SK-N-MC (cell line): ENCODE results near the gene TBC1D7.

Experiments used
- EZH2 ChIP-seq: fragments of 200-600 bp; sonication (generic); IDR thresholded peaks from one replicate; pipeline ENCODE4 v1.6.1; 2017; ENCODE audit warnings: antibody characterized with exemption
- FOXP2 ChIP-seq: optimal IDR thresholded peaks from 2 replicates; pipeline ENCODE3; 2011; ENCODE audit warnings: mild to moderate bottlenecking, moderate library complexity; ENCODE audit not compliant: insufficient read depth; ENCODE audit errors: extremely low read length, control extremely low read depth
- POLR2AphosphoS5 ChIP-seq: IDR thresholded peaks from 2 replicates; pipeline ENCODE4 v1.6.1; 2012; ENCODE audit warnings: mild to moderate bottlenecking, low read depth, low read length, borderline replicate concordance

DNA sequence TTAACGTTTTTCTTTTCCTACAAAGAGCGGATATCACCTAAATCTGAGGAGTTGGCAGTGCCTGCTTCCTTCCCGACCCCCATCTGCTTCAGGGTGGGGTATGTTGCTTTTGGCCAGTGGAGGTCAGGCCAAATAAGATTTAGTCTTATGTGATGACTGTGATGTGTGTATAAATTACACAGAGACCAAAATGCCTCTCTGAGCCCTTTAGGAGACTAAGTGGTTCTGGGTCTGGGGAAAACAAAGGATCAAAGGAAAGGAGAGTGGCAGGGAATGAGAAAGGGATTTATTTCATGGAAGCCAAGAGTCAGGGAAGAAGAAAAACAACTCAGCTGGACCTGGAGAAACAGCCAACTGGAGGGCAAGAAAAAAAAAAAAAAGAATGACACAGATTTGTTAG lies 39.1 kb upstream of the TBC1D7 start:
- TF ChIP-seq EZH2 = no peak
- no peak for TF ChIP-seq POLR2AphosphoS5
- no peak for TF ChIP-seq FOXP2
